Measurements from ENCODE around the gene PLIN1.

The PLIN1 gene

DNA sequence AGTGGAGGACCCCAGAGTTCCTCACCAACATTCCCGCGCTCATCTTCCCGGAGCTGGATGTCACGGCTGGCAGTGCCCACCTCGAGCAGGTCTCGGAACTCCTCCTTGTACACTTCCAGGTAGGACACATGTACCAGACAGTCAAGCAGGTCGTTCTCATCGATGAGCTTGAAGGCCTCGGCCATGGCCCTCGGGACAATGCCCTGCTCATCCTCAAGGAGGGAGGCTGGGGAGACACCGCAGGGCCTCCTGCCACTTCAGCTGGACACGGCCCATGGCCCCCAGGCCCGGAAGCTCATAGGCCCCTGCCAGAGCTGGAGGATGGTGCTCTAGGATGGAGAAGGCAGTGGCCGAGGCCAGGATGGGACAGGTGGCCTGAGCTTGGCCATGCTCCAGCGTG lies 29.5 kb downstream of the PLIN1 start:
- DNase-seq, result no peak

GRCh38 chr15:89649013-89649625 lies 30.0 kb downstream of the PLIN1 start:
- DNase-seq, result no peak

DNA sequence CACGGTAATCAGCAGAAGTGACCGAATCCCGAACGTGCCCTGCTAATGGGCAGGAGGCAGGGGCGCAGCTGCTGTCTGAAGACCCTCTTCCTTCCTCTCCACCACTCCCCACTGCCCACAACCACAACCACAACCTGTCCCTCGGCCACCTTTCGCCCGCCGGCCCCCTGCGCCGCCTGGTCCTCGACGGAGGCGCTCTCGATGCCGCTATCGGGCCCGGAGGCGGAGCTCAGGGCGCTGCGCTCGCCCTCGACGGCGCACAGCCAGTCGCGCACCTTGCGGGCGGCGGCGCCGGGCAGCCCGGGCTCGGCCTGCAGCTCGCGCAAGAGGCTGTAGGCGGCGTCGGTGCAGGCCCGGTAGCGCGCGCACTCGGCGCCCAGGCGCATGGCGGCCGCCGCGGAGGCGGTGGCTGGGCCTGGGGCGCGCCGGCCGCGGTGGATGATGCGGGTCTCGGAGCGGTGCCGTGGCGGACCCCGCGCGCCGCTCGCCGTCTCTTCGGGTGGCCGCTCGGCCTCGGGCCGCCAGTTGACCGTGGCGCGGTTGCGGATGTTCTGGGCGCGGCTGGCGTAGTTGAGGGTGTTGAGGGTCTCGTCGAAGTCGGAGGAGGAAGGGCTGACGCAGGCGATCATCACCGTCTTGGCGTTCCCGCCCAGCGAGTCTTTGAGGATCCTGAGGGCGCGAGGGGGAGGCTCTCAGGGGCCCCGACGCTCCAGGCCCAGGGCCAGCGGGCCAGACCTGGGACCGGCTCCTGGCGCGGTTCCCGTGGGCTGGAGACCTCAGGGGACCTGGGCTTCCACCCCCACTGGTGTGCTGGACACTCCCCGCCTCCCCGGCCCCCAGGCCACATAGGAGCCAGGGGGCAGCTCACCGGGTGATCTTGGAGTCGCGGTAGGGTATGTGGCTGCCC lies 30.8 kb downstream of the PLIN1 start:
- no peak for DNase-seq

GRCh38 chr15:89647191-89647851 lies 31.8 kb downstream of the PLIN1 start:
- DNase-seq, result peak; percentile 69

DNA sequence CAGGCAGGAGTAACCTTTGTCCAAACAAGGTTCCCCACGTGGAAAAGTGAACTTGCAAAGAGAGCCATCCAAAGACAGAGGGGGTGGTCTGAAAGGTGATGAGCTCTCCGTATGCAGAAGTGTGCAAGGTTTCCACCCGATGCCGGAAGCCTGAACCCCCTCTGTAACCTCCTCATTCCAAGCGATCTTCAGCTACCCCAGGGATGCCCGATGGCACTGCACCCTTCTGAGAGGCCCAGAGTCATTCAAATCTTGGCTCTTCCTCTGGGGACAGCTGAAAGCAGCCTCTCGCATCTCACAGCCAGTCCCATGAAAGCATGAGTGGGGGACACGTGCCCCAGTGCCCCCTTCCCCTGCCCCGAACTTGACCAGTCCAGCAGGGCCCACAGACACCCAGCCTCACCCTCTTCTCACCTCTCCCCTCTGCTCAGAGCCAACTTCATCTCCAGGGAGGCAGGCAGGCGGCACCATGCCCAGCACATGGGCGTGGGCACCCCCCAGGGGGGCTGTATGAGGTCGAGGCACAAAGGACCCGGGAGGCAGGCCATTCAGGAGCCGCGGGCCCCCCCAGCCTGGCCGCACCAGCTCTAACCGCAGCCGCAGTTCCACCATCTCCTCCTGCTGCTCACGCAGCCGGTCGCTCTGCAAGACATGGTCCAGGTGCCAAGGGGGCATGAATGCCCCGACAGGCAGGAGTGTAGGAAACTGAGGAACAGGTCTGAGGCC lies 32.6 kb downstream of the PLIN1 start:
- DNase-seq, result no peak

- no peak for DNase-seq
Measured at GRCh38 chr15:89645680-89646079, 33.5 kb downstream of the PLIN1 start.

GRCh38 chr15:89642106-89642505 lies 37.1 kb downstream of the PLIN1 start:
- no peak for DNase-seq

DNA sequence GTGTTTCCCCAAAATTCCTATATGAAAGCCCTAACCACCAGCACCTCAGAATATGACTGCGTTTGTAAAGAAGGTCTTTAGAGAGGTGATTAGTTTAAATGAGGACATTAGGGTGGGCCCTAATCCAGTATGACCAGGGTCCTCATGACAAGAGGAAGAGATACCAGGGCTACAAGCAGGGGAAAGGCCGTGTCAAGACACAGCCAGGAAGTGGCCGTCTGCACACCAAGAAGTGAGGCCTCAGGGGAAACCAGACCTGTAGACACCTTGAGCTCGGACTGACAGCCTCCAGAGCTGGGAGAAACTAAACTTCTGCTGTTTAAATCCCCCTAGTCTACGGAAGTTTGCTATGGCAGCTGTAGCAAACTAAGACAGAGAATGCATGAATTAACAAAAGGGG lies 38.1 kb downstream of the PLIN1 start:
- DNase-seq, result no peak

DNA sequence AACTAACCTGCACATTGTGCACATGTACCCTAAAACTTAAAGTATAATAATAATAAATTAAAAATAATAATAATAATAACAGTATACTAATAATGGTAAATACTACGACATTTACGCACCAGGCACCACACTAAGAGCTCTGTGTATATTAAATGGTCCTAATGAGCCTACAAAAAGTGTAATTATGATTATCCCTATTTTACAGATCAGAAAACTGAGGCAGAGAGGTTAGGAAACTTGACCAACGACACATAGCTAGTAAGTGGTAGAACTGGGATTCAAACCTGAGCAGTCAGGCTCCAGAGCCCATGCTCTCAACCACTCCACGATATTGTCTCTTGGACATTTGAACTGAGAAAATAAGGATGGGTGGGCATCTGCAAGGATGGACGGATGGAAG lies 38.9 kb downstream of the PLIN1 start:
- no peak for DNase-seq

- no peak for DNase-seq
Measured at GRCh38 chr15:89633585-89633984, 45.6 kb downstream of the PLIN1 start.

DNA sequence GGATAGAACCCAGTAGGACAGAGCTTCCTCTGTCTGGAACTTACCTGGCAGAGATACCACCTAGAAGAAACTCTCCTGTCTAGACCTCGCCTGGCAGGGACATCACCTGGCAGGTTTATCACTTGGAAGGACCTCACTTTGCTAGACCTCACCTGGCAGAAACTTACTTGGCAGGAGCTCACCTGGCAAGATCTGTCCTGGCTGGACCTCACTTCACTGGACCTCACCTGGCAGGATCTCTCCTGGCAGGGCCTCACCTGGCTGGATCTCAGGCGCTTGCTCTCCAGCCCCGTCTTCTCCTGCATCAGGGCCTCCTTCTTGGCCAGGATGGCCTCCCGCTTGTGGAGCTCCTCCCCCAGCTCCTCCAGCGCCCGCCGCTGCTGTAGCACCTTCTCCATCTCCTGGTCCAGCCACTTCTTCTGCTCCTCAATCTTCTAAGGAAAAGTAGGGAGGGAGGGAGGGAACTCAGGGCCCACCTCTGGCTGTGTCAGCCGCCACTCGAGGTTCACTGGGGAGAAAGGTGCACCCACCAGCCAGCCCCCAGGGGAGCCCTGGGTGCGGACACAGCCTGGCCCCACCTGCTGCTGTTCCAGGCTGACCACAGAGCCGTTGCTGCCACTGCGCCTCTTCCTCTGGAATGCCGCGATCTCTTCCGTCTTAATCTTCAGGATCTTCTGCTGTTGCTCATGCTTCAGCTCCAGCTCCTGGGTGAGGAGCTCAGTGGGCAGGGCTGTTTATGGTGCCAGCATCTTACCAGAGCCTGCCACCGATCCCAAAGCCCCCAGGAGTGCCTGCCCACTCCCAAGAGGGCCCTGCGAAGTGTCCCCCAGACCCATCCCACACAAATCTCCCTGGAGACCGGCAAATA lies 46.4 kb downstream of the PLIN1 start:
- no peak for DNase-seq

DNA sequence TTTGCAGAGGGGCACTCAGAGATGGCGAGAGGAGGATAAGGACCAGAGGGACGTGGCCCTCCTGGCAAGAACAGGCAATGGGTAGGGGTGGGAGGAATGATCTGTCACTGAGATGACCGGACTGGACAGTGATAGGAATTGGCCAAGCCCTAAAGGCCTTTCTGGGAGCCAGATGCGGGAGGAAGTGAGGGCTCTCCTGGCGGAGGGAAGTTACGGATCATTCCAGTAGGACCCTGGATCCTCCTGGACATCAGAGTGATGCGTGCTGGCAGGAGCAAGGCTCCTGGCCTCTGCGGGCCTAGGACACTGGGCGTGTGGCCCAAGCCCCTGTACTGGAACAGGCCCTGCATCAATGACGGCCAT lies 47.3 kb downstream of the PLIN1 start:
- DNase-seq, result no peak

DNA sequence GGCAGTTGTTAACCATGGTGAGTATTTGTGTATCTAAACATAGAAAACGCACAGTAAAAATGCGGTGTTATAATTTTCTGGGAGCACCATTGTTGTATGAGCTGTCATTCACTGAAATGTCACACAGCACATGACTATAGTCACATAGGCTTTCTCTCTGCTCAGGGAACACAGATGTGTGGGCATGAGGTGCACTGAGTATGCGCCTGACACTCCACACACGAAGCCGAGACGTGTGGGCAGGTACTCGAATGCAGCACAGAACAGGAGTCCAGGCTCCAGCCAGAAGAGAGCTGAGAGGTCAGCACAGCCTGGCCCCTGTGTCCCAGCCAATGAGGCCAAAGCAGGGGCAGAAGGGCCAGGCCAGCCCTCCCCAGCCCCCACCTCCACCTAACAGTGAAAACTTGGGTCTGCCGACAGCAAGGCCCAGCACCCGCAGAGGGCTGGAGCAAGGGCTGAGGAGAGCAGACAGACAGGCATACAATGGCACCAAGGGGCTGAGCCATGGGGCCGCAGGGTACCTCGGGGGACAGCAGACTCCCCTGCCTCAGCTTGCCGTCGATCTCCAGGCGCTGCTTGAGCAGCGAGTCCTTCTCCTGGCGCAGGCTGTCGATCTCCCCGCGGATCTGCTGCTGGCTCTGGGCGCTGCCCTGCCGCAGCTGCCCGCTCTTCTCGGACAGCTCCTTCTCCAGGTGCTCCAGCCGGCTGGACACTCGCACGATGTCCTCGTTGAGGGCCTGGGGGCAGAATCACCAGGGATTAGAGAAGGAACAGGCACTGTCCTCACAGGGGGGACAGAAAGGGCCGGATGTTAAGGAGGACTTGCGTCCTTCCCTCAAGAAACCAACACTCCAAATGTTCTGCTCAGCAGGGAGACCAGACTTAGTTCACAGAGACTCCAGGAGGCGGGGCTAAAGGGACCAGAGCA lies 47.9 kb downstream of the PLIN1 start:
- DNase-seq, result no peak

- no peak for DNase-seq
Measured at GRCh38 chr15:89630260-89630659, 48.9 kb downstream of the PLIN1 start.

GRCh38 chr15:89629829-89630228 lies 49.3 kb downstream of the PLIN1 start:
- no peak for DNase-seq

GRCh38 chr15:89628806-89629715 lies 50.1 kb downstream of the PLIN1 start:
- no peak for DNase-seq

DNA sequence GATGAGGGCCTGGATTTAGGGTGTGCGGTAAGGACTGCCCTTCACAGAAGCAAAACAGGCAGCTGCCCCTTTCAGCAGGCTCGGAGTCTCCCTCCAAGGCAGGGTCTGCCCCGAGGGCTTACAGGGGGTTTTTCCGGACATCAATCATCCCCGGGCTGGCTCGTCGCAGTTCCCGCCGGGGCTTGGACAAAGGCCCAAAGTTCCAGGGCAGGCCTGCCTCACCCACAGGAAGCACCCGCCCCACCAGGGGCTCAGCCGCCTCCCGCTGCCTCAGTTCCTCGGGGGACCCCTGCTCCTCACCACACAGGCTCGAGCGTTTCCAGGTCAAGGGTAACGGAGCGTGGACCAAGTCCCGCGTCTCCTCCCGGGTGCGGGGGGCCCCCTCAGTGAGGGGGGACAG lies 50.9 kb downstream of the PLIN1 start:
- DNase-seq, result no peak

- DNase-seq, result no peak
Measured at GRCh38 chr15:89627256-89627970, 51.8 kb downstream of the PLIN1 start.

DNA sequence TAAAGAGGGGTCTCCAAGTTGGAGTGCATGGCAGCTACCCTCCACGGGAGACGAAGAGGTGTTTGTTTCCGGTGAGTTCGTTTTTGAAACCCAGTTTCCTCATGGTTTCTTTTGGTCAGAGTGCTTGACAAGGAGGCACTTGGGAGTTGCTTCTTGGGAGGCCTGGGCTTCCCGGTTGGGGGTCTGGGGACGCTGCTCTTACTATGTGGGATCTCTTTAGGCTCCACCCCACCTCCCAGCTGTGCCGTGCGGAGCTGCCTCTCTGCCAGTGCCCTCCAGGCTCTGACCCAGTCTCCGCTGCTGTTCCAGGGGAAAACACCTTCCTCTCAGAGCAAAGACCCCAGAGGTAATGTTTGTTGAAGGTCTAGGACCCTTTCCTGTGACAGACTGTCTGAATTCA lies 53.5 kb downstream of the PLIN1 start:
- no peak for DNase-seq
